Endothelial cell of umbilical vein (primary cell): ENCODE measurements around the gene MAGEH1. TPM values are rescaled to one million over a fixed set of nuclear protein-coding genes. Genes with fewer than 3 reads are reported as not detected.
"Not testable (repeated sequence)": the region's sequence is repeated elsewhere in the genome, so short reads cannot be mapped to it uniquely, and the experiment has no call there.

Experiments
- BruUV-seq: library from RNA; stranded (reverse); fragments of 400-500 nt; replicated peaks from 2 replicates; lab custom pipeline; 2021; lab: Mats Ljungman, UMichigan
- CTCF ChIA-PET: fragments of 300-600, 350-600 bp; sonication (Branson Sonifier 250); formaldehyde crosslinking; loops from one replicate; lab custom pipeline; 2021; ENCODE audit warnings: antibody characterized with exemption, inconsistent platforms; lab: Charles Lee
- POLR2A ChIA-PET: fragments of 300-600, 350-600 bp; sonication (Branson Sonifier 250); formaldehyde crosslinking; loops from one replicate; lab custom pipeline; 2021; ENCODE audit warnings: antibody characterized with exemption, inconsistent platforms; lab: Charles Lee
- DNase-seq: peaks from one replicate; pipeline ENCODE4 v3.0.0-alpha.2; 2011; ENCODE audit warnings: low read depth, low spot score
- FAIRE-seq: peaks from 2 replicates; lab custom pipeline; 2011; peaks lifted over from hg19 to GRCh38; lab: Jason Lieb, UNC
- H2AFZ ChIP-seq: 2 replicates; pipeline ENCODE4 v1.6.0; 2012; ENCODE audit warnings: low read depth, low read length, control low read depth, inconsistent platforms
- H3K27ac ChIP-seq: 2 replicates; pipeline ENCODE4 v1.5.1; 2011; ENCODE audit warnings: low read depth, mild to moderate bottlenecking, control low read depth, low read length, moderate library complexity; ENCODE audit not compliant: insufficient read depth
- H3K27me3 ChIP-seq, 2 experiments: 2 replicates each; pipeline versions ENCODE4 v1.6.0 to v1.6.1; 2011; ENCODE audit warnings: low read length in 2 of 2, mixed read lengths in 1 of 2; ENCODE audit not compliant: control insufficient read depth in 2 of 2, insufficient read depth in 2 of 2
- H3K36me3 ChIP-seq, 2 experiments: 2 replicates in 1 of 2; 3 replicates in 1 of 2; pipeline ENCODE4 v1.5.1; 2011; ENCODE audit warnings: low read length in 2 of 2, mild to moderate bottlenecking in 1 of 2, moderate library complexity in 1 of 2; ENCODE audit not compliant: control insufficient read depth in 2 of 2, insufficient read depth in 2 of 2; ENCODE audit errors: extremely low read depth in 1 of 2
- H3K4me1 ChIP-seq: 3 replicates; pipeline ENCODE4 v1.5.1; 2011; ENCODE audit warnings: mild to moderate bottlenecking, low read length; ENCODE audit not compliant: control insufficient read depth, insufficient read depth; ENCODE audit errors: extremely low read depth
- H3K4me2 ChIP-seq: 2 replicates; pipeline ENCODE4 v1.6.1; 2011; ENCODE audit warnings: low read length, control low read depth, mixed read lengths; ENCODE audit not compliant: insufficient read depth
- H3K4me3 ChIP-seq, 3 experiments: fragments of 200-600 bp in 1 of 3; sonication (generic), shearing (Covaris generic) in 1 of 3; replicated peaks in 1 of 3; 2 replicates each; pipeline ENCODE4 v1.5.1; 2011 to 2016; ENCODE audit warnings: control low read depth in 3 of 3, low read length in 3 of 3, mild to moderate bottlenecking in 2 of 3, inconsistent platforms in 1 of 3, low read depth in 1 of 3, moderate library complexity in 1 of 3; ENCODE audit not compliant: insufficient read depth in 1 of 3
- H3K79me2 ChIP-seq: 2 replicates; pipeline ENCODE4 v1.6.0; 2012; ENCODE audit warnings: low read length, inconsistent platforms; ENCODE audit not compliant: control insufficient read depth, insufficient read depth
- H3K9ac ChIP-seq: replicated peaks from 2 replicates; pipeline ENCODE3; 2011; ENCODE audit warnings: low read length, control low read depth; ENCODE audit not compliant: insufficient read depth; ENCODE audit errors: extremely low read depth
- H3K9me1 ChIP-seq: replicated peaks from 3 replicates; pipeline ENCODE4 v1.6.0; 2011; ENCODE audit warnings: mild to moderate bottlenecking, low read length; ENCODE audit not compliant: control insufficient read depth, insufficient read depth; ENCODE audit errors: extremely low read depth
- H3K9me3 ChIP-seq: replicated peaks from 2 replicates; pipeline ENCODE4 v1.5.1; 2012; ENCODE audit warnings: low read length, inconsistent platforms; ENCODE audit not compliant: control insufficient read depth, insufficient read depth
- H4K20me1 ChIP-seq: replicated peaks from 2 replicates; pipeline ENCODE3; 2011; ENCODE audit warnings: mild to moderate bottlenecking, low read length; ENCODE audit not compliant: control insufficient read depth, insufficient read depth; ENCODE audit errors: extremely low read depth
- EZH2 ChIP-seq: IDR thresholded peaks from 2 replicates; pipeline ENCODE4 v1.6.1; 2012; ENCODE audit warnings: borderline replicate concordance, low read depth, mild to moderate bottlenecking, moderate library complexity, low read length, inconsistent platforms; ENCODE audit not compliant: severe bottlenecking
- FOS ChIP-seq: IDR thresholded peaks from 2 replicates; pipeline ENCODE4 v1.6.1; 2011; ENCODE audit warnings: mild to moderate bottlenecking, low read length, moderate library complexity, borderline replicate concordance; ENCODE audit not compliant: insufficient read depth
- GATA2 ChIP-seq: IDR thresholded peaks from 2 replicates; pipeline ENCODE4 v1.7.0; 2011; ENCODE audit warnings: low read depth, mild to moderate bottlenecking, moderate library complexity, mixed read lengths, low read length; ENCODE audit not compliant: insufficient read length, insufficient read depth
- JUN ChIP-seq: IDR thresholded peaks from 2 replicates; pipeline ENCODE4 v1.6.1; 2011; ENCODE audit warnings: borderline replicate concordance, low read depth; ENCODE audit not compliant: insufficient read length, insufficient read depth
- MAX ChIP-seq: IDR thresholded peaks from 2 replicates; pipeline ENCODE4 v1.6.1; 2011; ENCODE audit not compliant: insufficient read depth, insufficient read length
- MYC ChIP-seq: IDR thresholded peaks from one replicate; pipeline ENCODE4 v1.6.1; 2011; ENCODE audit warnings: mild to moderate bottlenecking, low read depth, low read length
- POLR2A ChIP-seq: IDR thresholded peaks from 2 replicates; pipeline ENCODE4 v1.6.1; 2012; ENCODE audit warnings: low read depth, mild to moderate bottlenecking, control low read depth, low read length
- POLR2AphosphoS5 ChIP-seq: IDR thresholded peaks from 2 replicates; pipeline ENCODE4 v1.6.1; 2012; ENCODE audit warnings: low read depth, mild to moderate bottlenecking, control low read depth, low read length, moderate library complexity; ENCODE audit not compliant: insufficient read depth
- dilution Hi-C: fragments of 300-500 bp; cut with MboI; formaldehyde crosslinking; loops from one replicate; pipeline ENCODE4 v1.15.0; 2019; ENCODE audit warnings: low sequenced_read_pairs; ENCODE audit not compliant: extremely low pct_ligation_motif_present
- intact Hi-C: fragments of 100-400 bp; cut with micrococcal nuclease; formaldehyde crosslinking; loops from one replicate; pipeline ENCODE4 v1.10.0; 2022
- polyA plus RNA-seq, 4 experiments: library from polyadenylated mRNA; depleted of rRNA in 3 of 4; stranded (reverse) in 3 of 4; unstranded in 1 of 4; fragments of >200 nt; gene quantifications; 2 replicates each; pipeline versions ENCODE4 v1.2.1 to v1.2.3, GENCODE V29; 2011 to 2012; ENCODE audit warnings: missing spikeins in 1 of 4
- total RNA-seq: library from RNA; stranded (reverse); gene quantifications from 2 replicates; pipeline ENCODE4 v1.2.3, GENCODE V29; 2021
- TF ChIP-seq, protein P1 (sequence below), 2 donors: IDR thresholded peaks; 1 replicate in 1 of 2; 2 replicates in 1 of 2; pipeline ENCODE4 v1.5.1; 2011; ENCODE audit warnings: low read length in 2 of 2, mild to moderate bottlenecking in 2 of 2, moderate library complexity in 2 of 2, control low read depth in 1 of 2, inconsistent platforms in 1 of 2, low read depth in 1 of 2; ENCODE audit not compliant: insufficient read depth in 1 of 2; ENCODE audit errors: extremely low read depth in 1 of 2

MAGEH1 gene
- total and polyA plus RNA-seq, 2 donors (not counting 3 experiments of a cell fraction or from before 2014, with no cell fraction given): 15.1 to 32.2 TPM

DNA sequence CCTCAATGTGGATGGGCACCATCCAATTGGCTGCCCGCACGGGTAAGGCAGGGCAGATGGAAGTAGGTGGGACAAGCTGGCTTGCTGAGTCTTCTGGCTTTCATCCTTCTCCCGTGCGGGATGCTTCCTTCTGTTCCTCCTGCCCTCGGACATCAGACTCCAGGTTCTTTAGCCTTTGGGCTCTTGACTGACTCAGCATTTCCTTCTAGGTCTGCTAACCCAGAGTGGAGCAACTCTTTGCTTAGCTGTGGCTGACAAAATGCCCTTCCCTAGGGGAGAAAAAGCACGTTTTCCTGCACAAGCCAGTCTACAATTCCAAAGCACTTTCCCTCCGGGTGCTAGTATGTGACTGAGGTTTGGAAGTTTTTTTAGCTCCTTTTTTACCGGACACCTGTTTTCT, 28.0 kb downstream of the MAGEH1 start:
- H3K9ac ChIP-seq, H3K4me1 ChIP-seq, DNase-seq, H3K36me3 ChIP-seq, H2AFZ ChIP-seq, intact Hi-C loops, H3K79me2 ChIP-seq, H4K20me1 ChIP-seq, POLR2A ChIA-PET, H3K9me3 ChIP-seq, H3K27ac ChIP-seq, CTCF ChIA-PET, dilution Hi-C loops, H3K27me3 ChIP-seq, H3K9me1 ChIP-seq, H3K4me2 ChIP-seq, BruUV-seq, H3K4me3 ChIP-seq, FAIRE-seq: not testable (repeated sequence)

DNA sequence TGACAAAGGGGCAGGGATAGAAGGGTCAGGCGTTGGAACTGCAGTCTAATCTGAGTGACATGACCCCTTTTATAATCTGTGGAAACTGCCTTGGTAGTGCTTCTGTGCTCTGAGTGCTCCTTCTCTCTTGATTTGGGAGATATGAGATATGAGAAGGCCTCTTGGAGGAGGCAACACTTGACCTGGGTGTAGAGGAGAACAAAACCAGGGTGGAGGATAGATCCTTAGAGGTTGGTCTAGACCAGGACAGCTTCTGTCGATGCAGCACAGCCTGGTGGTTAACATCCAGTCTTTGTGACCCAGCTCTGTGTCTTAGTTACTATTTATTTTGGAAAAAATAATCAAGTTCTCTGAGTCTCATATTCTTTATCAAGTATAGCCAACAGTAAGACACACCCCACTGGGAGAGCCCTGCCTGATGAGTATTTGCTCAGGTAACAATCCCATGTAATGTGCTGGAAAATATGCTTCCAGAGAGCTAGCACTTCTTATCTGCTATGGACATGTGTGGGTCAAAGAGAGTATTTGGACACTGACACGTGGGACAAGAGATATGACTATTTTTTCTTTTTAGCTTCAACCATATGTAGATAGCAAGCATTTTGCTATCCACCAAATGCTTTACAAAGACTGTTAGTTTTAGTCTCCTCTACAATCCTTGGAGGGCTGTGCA, 28.6 kb downstream of the MAGEH1 start:
- Histone ChIP-seq H3K4me2 (no peak overlapping the region), H3K27ac (no peak overlapping the region), H3K9ac (no peak overlapping the region), H3K36me3 (no peaks in the 10 kb centered on the region), H3K4me3 (no peak overlapping the region), H3K4me1 (no peaks in the 10 kb centered on the region), H2AFZ (no peak overlapping the region), H3K9me1 (no peaks in the 10 kb centered on the region), H4K20me1 (no peaks in the 10 kb centered on the region), H3K79me2 (no peaks in the 10 kb centered on the region), H3K27me3 (no peaks in the 10 kb centered on the region), H3K9me3 (no peaks in the 10 kb centered on the region)
- no peak for DNase-seq
- BruUV-seq: no TSS peak
- FAIRE-seq: no peak
- no peak for TF ChIP-seq POLR2AphosphoS5
- TF ChIP-seq, protein P1, sequence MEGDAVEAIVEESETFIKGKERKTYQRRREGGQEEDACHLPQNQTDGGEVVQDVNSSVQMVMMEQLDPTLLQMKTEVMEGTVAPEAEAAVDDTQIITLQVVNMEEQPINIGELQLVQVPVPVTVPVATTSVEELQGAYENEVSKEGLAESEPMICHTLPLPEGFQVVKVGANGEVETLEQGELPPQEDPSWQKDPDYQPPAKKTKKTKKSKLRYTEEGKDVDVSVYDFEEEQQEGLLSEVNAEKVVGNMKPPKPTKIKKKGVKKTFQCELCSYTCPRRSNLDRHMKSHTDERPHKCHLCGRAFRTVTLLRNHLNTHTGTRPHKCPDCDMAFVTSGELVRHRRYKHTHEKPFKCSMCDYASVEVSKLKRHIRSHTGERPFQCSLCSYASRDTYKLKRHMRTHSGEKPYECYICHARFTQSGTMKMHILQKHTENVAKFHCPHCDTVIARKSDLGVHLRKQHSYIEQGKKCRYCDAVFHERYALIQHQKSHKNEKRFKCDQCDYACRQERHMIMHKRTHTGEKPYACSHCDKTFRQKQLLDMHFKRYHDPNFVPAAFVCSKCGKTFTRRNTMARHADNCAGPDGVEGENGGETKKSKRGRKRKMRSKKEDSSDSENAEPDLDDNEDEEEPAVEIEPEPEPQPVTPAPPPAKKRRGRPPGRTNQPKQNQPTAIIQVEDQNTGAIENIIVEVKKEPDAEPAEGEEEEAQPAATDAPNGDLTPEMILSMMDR (IDR thresholded peaks at IDR 0.05; ENCODE audit: extremely low read depth in 1 of 2, insufficient read depth in 1 of 2, low read depth in 1 of 2, low read length in 2 of 2): no peak
- TF ChIP-seq POLR2A: no peak
- no peak for TF ChIP-seq EZH2
- TF ChIP-seq MYC: no peak
- no peak for TF ChIP-seq MAX
- no peak for TF ChIP-seq FOS
- no peak for TF ChIP-seq JUN
- no peak for TF ChIP-seq GATA2
- intact Hi-C loops: no loop called here
- dilution Hi-C loops: no loop called here
- ChIA-PET CTCF (no interaction called here), POLR2A (no interaction called here)
